Panc1 (cell line): Measurements from ENCODE around the gene SDK1. TPM values are rescaled to one million over a fixed set of nuclear protein-coding genes. Genes with fewer than 3 reads are reported as not detected.

Source experiments
- ATAC-seq: fragments of 200-7000 bp; cut with Tn5 transposase; 2 replicates; pipeline ENCODE4 v1.9.1; 2020; ENCODE audit warnings: mild to moderate bottlenecking, moderate library complexity
- BruUV-seq: library from RNA; stranded (reverse); fragments of 400-500 nt; replicated peaks from 2 replicates; lab custom pipeline; 2021; lab: Mats Ljungman, UMichigan
- CTCF ChIA-PET: fragments of 300-600 bp; sonication (Branson Sonifier 250); formaldehyde crosslinking; loops from one replicate; lab custom pipeline; 2022; ENCODE audit warnings: antibody characterized with exemption; lab: Charles Lee
- POLR2A ChIA-PET: fragments of 300-600 bp; sonication (Branson Sonifier 250); formaldehyde crosslinking; loops from one replicate; lab custom pipeline; 2022; ENCODE audit warnings: antibody characterized with exemption; lab: Charles Lee
- DNase-seq: peaks from one replicate; pipeline ENCODE4 v3.0.0-alpha.2; 2010; ENCODE audit warnings: low read depth, low spot score
- H3K27ac ChIP-seq: 2 replicates; pipeline ENCODE4 v1.5.1; 2011; ENCODE audit warnings: mild to moderate bottlenecking, low read length, inconsistent platforms
- H3K27me3 ChIP-seq: fragments of 200-500 bp; sonication (Bioruptor generic); 2 replicates; pipeline ENCODE4 v1.6.0; 2014; ENCODE audit warnings: low read length, inconsistent platforms; ENCODE audit not compliant: control insufficient read depth, insufficient read depth
- H3K36me3 ChIP-seq: fragments of 200-500 bp; sonication (Bioruptor generic); 2 replicates; pipeline ENCODE4 v1.5.1; 2014; ENCODE audit warnings: inconsistent platforms, mild to moderate bottlenecking, low read length, moderate library complexity; ENCODE audit not compliant: control insufficient read depth, insufficient read depth
- H3K4me1 ChIP-seq: 2 replicates; pipeline ENCODE4 v1.5.1; 2011; ENCODE audit warnings: inconsistent platforms, mild to moderate bottlenecking, low read length, moderate library complexity; ENCODE audit not compliant: control insufficient read depth, insufficient read depth
- H3K4me3 ChIP-seq, 2 experiments: 2 replicates each; pipeline ENCODE4 v1.5.1; 2011 to 2012; ENCODE audit warnings: low read depth in 2 of 2, low read length in 2 of 2, mild to moderate bottlenecking in 2 of 2, inconsistent platforms in 1 of 2, moderate library complexity in 1 of 2
- H3K9me3 ChIP-seq: fragments of 200-500 bp; sonication (Bioruptor generic); 2 replicates; pipeline ENCODE4 v1.5.1; 2014; ENCODE audit warnings: low read depth, mild to moderate bottlenecking, inconsistent platforms, low read length, moderate library complexity; ENCODE audit not compliant: control insufficient read depth, insufficient read depth
- POLR2AphosphoS5 ChIP-seq: IDR thresholded peaks from 2 replicates; pipeline ENCODE4 v1.6.1; 2012; ENCODE audit warnings: mild to moderate bottlenecking, low read depth, low read length, moderate library complexity
- SIN3A ChIP-seq: IDR thresholded peaks from 2 replicates; pipeline ENCODE4 v1.6.1; 2012; ENCODE audit warnings: low read depth, mild to moderate bottlenecking, low read length, moderate library complexity, borderline replicate concordance; ENCODE audit not compliant: insufficient read depth
- TCF7L2 ChIP-seq: IDR thresholded peaks from 2 replicates; pipeline ENCODE4 v1.6.1; 2011; ENCODE audit warnings: mild to moderate bottlenecking, low read depth, low read length, inconsistent platforms
- in situ Hi-C: cut with HindIII; loops from 2 replicates; pipeline ENCODE4 v1.10.0; 2016; ENCODE audit warnings: low sequenced_read_pairs, low pct_unique_long_range_greater_than_20kb
- intact Hi-C: fragments of 100-400 bp; cut with micrococcal nuclease; formaldehyde crosslinking; loops from one replicate; pipeline ENCODE4 v1.10.0; 2022; ENCODE audit not compliant: unreplicated experiment
- total RNA-seq: library from RNA; stranded (reverse); gene quantifications from one replicate; pipeline ENCODE4 v1.2.1, GENCODE V29; 2021; ENCODE audit not compliant: unreplicated experiment
- TF ChIP-seq, protein P1 (sequence below), 2 experiments: IDR thresholded peaks; 2 replicates each; pipeline ENCODE4 v1.6.1; 2011 to 2012; ENCODE audit warnings: low read depth in 2 of 2, control low read depth in 1 of 2, low read length in 1 of 2, mild to moderate bottlenecking in 1 of 2, moderate library complexity in 1 of 2; ENCODE audit not compliant: insufficient read depth in 1 of 2
- TF ChIP-seq, protein P2 (sequence below): fragments of 450-650 bp; IDR thresholded peaks from 2 replicates; pipeline ENCODE4 v1.5.1; 2017; ENCODE audit warnings: mild to moderate bottlenecking

The SDK1 gene
- total RNA-seq, 1 experiment from 2014 or later, result 47.4 TPM

DNA sequence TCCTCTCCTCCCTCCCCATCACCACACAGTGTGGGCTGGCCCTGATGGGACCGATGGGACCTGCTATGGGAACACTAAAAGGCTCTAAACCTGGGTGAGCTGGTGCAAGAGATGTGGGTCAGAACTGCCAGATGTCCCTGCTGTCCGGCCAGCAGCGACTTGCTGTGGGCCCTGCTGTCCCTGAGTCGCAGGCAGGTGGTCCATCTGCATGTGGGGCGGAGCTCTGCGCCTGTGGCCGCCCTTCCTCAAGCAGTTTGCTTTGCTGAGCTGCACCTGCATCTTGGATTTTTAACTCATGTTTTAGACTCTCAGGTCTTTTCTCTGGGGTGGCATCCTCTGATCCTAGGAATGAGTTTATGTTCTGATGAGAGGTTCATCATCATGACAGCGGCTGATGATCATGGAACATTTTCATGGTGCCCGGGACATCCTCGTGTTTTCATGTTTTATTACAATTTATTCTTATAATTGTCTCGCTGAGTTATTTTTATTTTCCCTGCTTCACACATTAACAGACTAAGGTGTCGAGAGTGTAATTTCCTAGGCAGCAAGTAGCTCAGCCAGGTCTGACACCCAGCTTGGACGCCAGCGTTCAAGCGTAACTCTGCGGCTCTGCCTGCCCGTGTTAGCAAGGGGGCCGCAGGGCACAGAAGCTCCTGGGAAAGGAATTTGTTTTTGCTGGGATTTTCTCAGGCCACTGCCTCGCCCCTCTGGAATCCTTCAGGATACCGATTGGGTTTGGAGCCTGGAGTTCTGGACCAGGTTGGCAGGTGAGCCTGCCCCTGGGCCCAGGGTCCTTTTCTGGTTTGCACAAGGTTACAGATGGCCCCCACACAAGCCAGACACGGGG, 765.8 kb downstream of the SDK1 start:
- no TSS peak for BruUV-seq
- DNase-seq, result no peak
- Histone ChIP-seq H3K4me1 (no peaks in the 10 kb centered on the region), H3K27ac (no peak overlapping the region), H3K9me3 (no peaks in the 10 kb centered on the region), H3K4me3 (no peak overlapping the region), H3K27me3 (no peaks in the 10 kb centered on the region), H3K36me3 (no peaks in the 10 kb centered on the region)
- intact Hi-C loops, result no loop called here
- in situ Hi-C loops, result no loop called here
- ChIA-PET CTCF (no interaction called here), POLR2A (no interaction called here)
- ATAC-seq, result peak; percentile 56; the same call in 1 of the 2 replicates
- TF ChIP-seq, protein P1, sequence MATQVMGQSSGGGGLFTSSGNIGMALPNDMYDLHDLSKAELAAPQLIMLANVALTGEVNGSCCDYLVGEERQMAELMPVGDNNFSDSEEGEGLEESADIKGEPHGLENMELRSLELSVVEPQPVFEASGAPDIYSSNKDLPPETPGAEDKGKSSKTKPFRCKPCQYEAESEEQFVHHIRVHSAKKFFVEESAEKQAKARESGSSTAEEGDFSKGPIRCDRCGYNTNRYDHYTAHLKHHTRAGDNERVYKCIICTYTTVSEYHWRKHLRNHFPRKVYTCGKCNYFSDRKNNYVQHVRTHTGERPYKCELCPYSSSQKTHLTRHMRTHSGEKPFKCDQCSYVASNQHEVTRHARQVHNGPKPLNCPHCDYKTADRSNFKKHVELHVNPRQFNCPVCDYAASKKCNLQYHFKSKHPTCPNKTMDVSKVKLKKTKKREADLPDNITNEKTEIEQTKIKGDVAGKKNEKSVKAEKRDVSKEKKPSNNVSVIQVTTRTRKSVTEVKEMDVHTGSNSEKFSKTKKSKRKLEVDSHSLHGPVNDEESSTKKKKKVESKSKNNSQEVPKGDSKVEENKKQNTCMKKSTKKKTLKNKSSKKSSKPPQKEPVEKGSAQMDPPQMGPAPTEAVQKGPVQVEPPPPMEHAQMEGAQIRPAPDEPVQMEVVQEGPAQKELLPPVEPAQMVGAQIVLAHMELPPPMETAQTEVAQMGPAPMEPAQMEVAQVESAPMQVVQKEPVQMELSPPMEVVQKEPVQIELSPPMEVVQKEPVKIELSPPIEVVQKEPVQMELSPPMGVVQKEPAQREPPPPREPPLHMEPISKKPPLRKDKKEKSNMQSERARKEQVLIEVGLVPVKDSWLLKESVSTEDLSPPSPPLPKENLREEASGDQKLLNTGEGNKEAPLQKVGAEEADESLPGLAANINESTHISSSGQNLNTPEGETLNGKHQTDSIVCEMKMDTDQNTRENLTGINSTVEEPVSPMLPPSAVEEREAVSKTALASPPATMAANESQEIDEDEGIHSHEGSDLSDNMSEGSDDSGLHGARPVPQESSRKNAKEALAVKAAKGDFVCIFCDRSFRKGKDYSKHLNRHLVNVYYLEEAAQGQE (IDR thresholded peaks at IDR 0.05; ENCODE audit: insufficient read depth in 1 of 2, low read depth in 2 of 2, low read length in 1 of 2), result no peak
- TF ChIP-seq SIN3A (no peak), TCF7L2 (no peak), POLR2AphosphoS5 (no peak)
- TF ChIP-seq, protein P2, sequence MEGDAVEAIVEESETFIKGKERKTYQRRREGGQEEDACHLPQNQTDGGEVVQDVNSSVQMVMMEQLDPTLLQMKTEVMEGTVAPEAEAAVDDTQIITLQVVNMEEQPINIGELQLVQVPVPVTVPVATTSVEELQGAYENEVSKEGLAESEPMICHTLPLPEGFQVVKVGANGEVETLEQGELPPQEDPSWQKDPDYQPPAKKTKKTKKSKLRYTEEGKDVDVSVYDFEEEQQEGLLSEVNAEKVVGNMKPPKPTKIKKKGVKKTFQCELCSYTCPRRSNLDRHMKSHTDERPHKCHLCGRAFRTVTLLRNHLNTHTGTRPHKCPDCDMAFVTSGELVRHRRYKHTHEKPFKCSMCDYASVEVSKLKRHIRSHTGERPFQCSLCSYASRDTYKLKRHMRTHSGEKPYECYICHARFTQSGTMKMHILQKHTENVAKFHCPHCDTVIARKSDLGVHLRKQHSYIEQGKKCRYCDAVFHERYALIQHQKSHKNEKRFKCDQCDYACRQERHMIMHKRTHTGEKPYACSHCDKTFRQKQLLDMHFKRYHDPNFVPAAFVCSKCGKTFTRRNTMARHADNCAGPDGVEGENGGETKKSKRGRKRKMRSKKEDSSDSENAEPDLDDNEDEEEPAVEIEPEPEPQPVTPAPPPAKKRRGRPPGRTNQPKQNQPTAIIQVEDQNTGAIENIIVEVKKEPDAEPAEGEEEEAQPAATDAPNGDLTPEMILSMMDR, result no peak

DNA sequence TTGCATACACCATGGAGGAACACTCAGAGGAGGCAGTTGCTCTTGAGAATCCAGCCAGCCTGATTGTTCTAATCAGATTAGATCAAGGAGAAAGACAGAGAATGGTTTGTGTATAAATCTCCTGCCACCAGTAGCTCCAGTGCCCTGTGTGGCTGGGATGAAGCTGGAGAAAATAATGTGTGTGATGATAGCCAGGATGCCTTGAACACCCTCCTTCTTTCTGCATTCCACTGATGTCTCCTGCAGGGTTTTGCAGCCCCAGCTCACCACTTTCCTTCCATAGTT, 766.4 kb downstream of the SDK1 start:
- TF ChIP-seq POLR2AphosphoS5 (no peak), TCF7L2 (no peak), SIN3A (no peak)
- TF ChIP-seq, protein P1 (IDR thresholded peaks at IDR 0.05; ENCODE audit: insufficient read depth in 1 of 2, low read depth in 2 of 2, low read length in 1 of 2), result no peak
- TF ChIP-seq, protein P2, result no peak
- H3K36me3 ChIP-seq, result no peaks in the 10 kb centered on the region
- no peak overlapping the region for H3K27ac ChIP-seq
- H3K9me3 ChIP-seq, result no peaks in the 10 kb centered on the region
- no peaks in the 10 kb centered on the region for H3K4me1 ChIP-seq
- intact Hi-C loops, result no loop called here
- H3K4me3 ChIP-seq, result no peak overlapping the region
- ATAC-seq, result no peak
- no peak for DNase-seq
- BruUV-seq, result no TSS peak
- CTCF ChIA-PET, result no interaction called here
- H3K27me3 ChIP-seq, result no peaks in the 10 kb centered on the region
- in situ Hi-C loops, result no loop called here
- POLR2A ChIA-PET, result no interaction called here
